K562 (cell line): ENCODE results near the gene KRT28. TPM values are rescaled to one million over a fixed set of nuclear protein-coding genes. Genes with fewer than 3 reads are reported as not detected.

ENCODE experiments used
- BACH1 ChIP-seq: fragments of 200-800 bp; sonication (Bioruptor generic); IDR thresholded peaks from 2 replicates; pipeline ENCODE4 v1.6.1; 2016; ENCODE audit warnings: missing genetic modification characterization, missing compliant biosample characterization
- FOS ChIP-seq: IDR thresholded peaks from 3 replicates; pipeline ENCODE4 v1.6.1; 2011; ENCODE audit not compliant: insufficient read length; ENCODE audit errors: extremely low read depth
- HDAC3 ChIP-seq: fragments of 450-650 bp; IDR thresholded peaks from 2 replicates; pipeline ENCODE4 v1.6.1; 2018; ENCODE audit warnings: borderline replicate concordance, mild to moderate bottlenecking, moderate library complexity; ENCODE audit not compliant: partially characterized antibody
- MBD1 ChIP-seq: fragments of 250-450 bp; sonication (Bioruptor Pico); IDR thresholded peaks from 2 replicates; pipeline ENCODE4 v1.8.0; 2022; ENCODE audit warnings: inconsistent platforms
- NFXL1 ChIP-seq: fragments of 450-650 bp; formaldehyde crosslinking; IDR thresholded peaks from 2 replicates; pipeline ENCODE4 v1.4.0; 2021; ENCODE audit warnings: mild to moderate bottlenecking
- NUFIP1 ChIP-seq: fragments of 450-650 bp; IDR thresholded peaks from 2 replicates; pipeline ENCODE4 v1.6.1; 2018; ENCODE audit not compliant: partially characterized antibody
- POLR2AphosphoS2 ChIP-seq: IDR thresholded peaks from 2 replicates; pipeline ENCODE4 v1.6.1; 2012; ENCODE audit warnings: low read length, improper control_type of control experiment
- RAD21 ChIP-seq, 2 experiments: fragments of 250-450 bp in 1 of 2; fragments of 450-650 bp in 1 of 2; sonication (Bioruptor Pico) in 1 of 2; formaldehyde crosslinking in 1 of 2; IDR thresholded peaks in 1 of 2; conservative IDR thresholded peaks in 1 of 2; 2 replicates each; pipeline versions ENCODE4 v1.4.0 to v1.8.0; 2020 to 2022; ENCODE audit warnings: mild to moderate bottlenecking in 2 of 2, moderate library complexity in 1 of 2
- SIN3B ChIP-seq: fragments of 450-650 bp; IDR thresholded peaks from 2 replicates; pipeline ENCODE4 v1.6.1; 2017; ENCODE audit warnings: low read depth, mild to moderate bottlenecking, moderate library complexity
- SRSF1 ChIP-seq: fragments of 200-400 bp; formaldehyde crosslinking; IDR thresholded peaks from 2 replicates; pipeline ENCODE4 v1.6.1; 2017; ENCODE audit warnings: mild to moderate bottlenecking, low read depth, low read length, moderate library complexity
- UBTF ChIP-seq, 2 experiments: IDR thresholded peaks; 2 replicates each; pipeline ENCODE4 v1.6.1; 2012; ENCODE audit warnings: improper control_type of control experiment in 2 of 2, low read depth in 2 of 2, low read length in 2 of 2, borderline replicate concordance in 1 of 2
- WHSC1 ChIP-seq: IDR thresholded peaks from one replicate; pipeline ENCODE4 v1.6.1; 2012; ENCODE audit warnings: low read length, control low read depth, inconsistent platforms
- ZFX ChIP-seq: sonication (generic); formaldehyde crosslinking; IDR thresholded peaks from 2 replicates; pipeline ENCODE4 v1.8.0; 2022; ENCODE audit warnings: mild to moderate bottlenecking, missing genetic modification reagents, moderate library complexity
- ZNF134 ChIP-seq: fragments of 250-450 bp; sonication (Bioruptor Pico); conservative IDR thresholded peaks from 2 replicates; pipeline ENCODE4 v1.4.0; 2020
- polyA plus RNA-seq, 8 experiments: library from polyadenylated mRNA; depleted of rRNA in 4 of 8; stranded (reverse) in 5 of 8; unstranded in 3 of 8; fragments of >200 nt; fragmentation: Nextera tagmentation in 2 of 8; fragmentation: Illumina TruSeq in 1 of 8; extraction: Ambion mirVana in 2 of 8; extraction: Trizol in 1 of 8; gene quantifications; 2 replicates each; pipeline versions ENCODE4 v1.2.1 to v1.2.3, GENCODE V29; 2011 to 2014; ENCODE audit warnings: inconsistent platforms in 1 of 8, missing spikeins in 1 of 8
- total RNA-seq, 7 experiments: library from RNA; depleted of rRNA in 6 of 7; stranded (reverse); fragments of >200 nt in 6 of 7; fragmentation: Illumina TruSeq in 2 of 7; extraction: Trizol in 2 of 7; gene quantifications; 2 replicates each; pipeline versions ENCODE4 v1.2.1 to v1.2.3, GENCODE V29; 2011 to 2021; ENCODE audit warnings: low replicate concordance in 1 of 7

Gene KRT28
- total and polyA plus RNA-seq, 9 of the 15 experiments (the other 6 are each of a cell fraction or from before 2014, with no cell fraction given): not detected

GRCh38 chr17:40819528-40820125, 19.9 kb upstream of the KRT28 start (continued):
- TF ChIP-seq HDAC3: peak; percentile 64
- TF ChIP-seq WHSC1: no peak
- no peak for TF ChIP-seq SRSF1
- no peak for TF ChIP-seq RAD21 (CRISPR knock-in tag; conservative IDR thresholded peaks at IDR 0.05 in 1 of 2, IDR thresholded peaks at IDR 0.05 in 1 of 2)
- no peak for TF ChIP-seq NUFIP1
- no peak for TF ChIP-seq SIN3B
- no peak for TF ChIP-seq UBTF (IDR thresholded peaks at IDR 0.05; ENCODE audit: borderline replicate concordance in 1 of 2, low read depth in 2 of 2, low read length in 2 of 2)
- no peak for TF ChIP-seq POLR2AphosphoS2
- TF ChIP-seq MBD1 (CRISPR knock-in tag): peak; percentile 62; the same call in 1 of the 2 replicates
- TF ChIP-seq ZNF134 (CRISPR knock-in tag): no peak
- TF ChIP-seq NFXL1 (CRISPR knock-in tag): peak; percentile 3; the same call in 1 of the 2 replicates
- peak; percentile 41 for TF ChIP-seq ZFX (CRISPR knock-in tag)
- TF ChIP-seq BACH1 (tag): no peak
- TF ChIP-seq FOS: no peak
